SK-MEL-5 (cell line): ENCODE data around the gene CCNYL1. TPM values are rescaled to one million over a fixed set of nuclear protein-coding genes. Genes with fewer than 3 reads are reported as not detected.
A peak's percentile ranks its signal among the peaks of the same experiment; 100 is the strongest.
"Not testable (repeated sequence)": the region's sequence is repeated elsewhere in the genome, so short reads cannot be mapped to it uniquely, and the experiment has no call there.

Source experiments
- DNase-seq: peaks from one replicate; pipeline ENCODE4 v3.0.0-alpha.2; 2016; ENCODE audit warnings: low read depth, low spot score
- in situ Hi-C: cut with HindIII; loops from 2 replicates; pipeline ENCODE4 v1.10.0; 2016; ENCODE audit warnings: low sequenced_read_pairs, high pct_unique_total_duplicates, low pct_unique_long_range_greater_than_20kb
- total RNA-seq: library from RNA; depleted of rRNA; stranded (reverse); fragments of >200 nt; shearing (Covaris generic); gene quantifications from 2 replicates; pipeline ENCODE4 v1.2.3, GENCODE V29; 2014

The CCNYL1 gene
- total RNA-seq, 1 experiment from 2014 or later = 8.5 TPM

DNA sequence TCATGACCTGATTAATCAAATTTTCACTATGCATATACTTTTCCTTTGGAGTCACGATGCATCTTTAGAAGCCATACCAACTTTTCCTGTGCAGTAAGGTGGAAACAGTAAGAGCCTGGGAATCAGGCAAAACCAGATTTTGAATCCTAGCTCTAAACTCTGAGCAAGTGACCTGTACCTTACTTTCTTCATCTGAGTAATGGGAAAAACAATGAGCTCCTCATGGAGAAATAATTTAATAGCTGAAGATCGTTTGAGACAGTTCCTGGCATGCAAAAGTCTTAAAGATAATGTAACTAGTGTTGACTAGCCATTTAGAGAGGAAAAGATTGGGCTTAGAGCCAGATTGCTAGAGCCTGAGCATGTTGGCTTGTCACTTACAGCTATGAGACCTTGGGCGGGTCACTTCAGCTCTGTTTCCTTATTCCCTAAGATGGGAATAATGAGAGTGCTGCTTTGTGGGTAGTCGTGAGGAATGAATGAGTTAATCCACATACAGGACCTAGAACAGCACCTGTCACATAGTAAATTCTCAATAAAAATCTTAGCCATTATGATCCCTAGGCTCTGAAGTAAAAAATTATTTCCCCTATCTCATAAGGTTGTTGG, 17.7 kb upstream of the CCNYL1 start:
- DNase-seq = no peak
- in situ Hi-C loops = no loop called here

DNA sequence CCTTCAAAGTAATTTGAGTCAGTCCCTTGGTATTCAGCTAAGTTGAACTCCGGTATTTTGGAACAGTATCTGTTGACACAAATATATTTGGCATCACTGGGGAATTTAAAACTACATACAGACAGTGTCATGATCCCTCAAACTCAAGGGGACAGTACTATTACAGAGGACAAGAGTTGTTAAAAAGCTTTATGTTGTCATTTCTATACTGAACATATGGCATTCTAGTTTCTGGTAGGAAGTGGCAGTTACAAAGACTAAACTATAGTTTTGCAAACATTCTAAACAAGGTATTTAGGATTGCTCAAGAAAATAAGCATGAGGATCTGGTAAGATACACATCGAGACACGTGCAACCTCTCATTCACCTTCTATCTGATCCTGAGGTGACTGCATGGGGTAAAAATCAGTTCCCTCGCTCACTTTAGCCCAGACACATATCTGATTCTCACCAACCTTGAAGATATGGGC, 16.6 kb upstream of the CCNYL1 start:
- in situ Hi-C loops = no loop called here
- no peak for DNase-seq

- in situ Hi-C loops = no loop called here
- DNase-seq = no peak
These were observed 16.1 kb upstream of the CCNYL1 start for GRCh38 chr2:207695293-207695692.

- DNase-seq, in situ Hi-C loops: not testable (repeated sequence)
These were observed 14.5 kb upstream of the CCNYL1 start for GRCh38 chr2:207696911-207697310.

GRCh38 chr2:207697411-207697810, 14.0 kb upstream of the CCNYL1 start:
- in situ Hi-C loops = no loop called here
- no peak for DNase-seq

DNA sequence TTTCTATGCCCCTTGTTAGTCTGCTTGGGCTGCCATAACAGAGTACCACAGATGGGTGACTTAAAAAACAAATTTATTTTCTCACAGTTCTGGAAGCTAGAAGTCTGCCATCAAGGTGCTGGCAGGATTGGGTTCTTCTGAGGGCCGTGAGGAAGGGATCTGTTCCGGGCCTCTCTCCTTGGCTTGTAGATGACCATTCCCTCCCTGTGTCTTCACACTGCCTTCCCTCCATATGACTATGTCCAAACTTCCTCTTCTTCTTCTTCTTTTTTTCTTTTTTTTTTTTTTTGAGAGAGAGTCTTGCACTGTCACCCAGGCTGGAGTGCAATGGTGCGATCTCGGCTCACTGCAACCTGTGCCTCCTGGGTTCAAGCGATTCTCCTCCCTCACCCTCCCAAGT, 13.1 kb upstream of the CCNYL1 start:
- in situ Hi-C loops = no loop called here
- DNase-seq = no peak

GRCh38 chr2:207704078-207704477, 7.4 kb upstream of the CCNYL1 start:
- no peak for DNase-seq
- in situ Hi-C loops = no loop called here

DNA sequence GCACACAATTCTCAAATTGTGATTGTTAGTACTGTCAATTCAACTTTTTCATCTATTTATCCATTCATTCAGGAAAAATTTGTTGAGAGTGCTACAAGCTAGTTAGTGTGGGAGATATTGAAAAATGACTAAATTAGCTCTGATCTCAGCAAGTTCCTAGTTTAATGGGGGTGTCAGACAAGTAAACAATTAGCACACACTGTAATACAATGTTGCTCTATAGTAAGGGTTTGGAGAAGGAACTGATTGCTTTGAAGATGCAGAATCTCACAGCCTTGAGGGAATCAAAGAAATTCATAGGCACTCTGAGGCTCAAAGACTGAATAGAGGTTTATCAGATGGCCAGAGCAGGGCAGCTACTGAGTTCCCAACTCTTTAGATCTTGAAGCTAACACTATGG, 6.8 kb upstream of the CCNYL1 start:
- in situ Hi-C loops = no loop called here
- no peak for DNase-seq

GRCh38 chr2:207706936-207707860, 4.2 kb upstream of the CCNYL1 start:
- DNase-seq = no peak
- in situ Hi-C loops = no loop called here

- DNase-seq = peak; percentile 39
- in situ Hi-C loops = no loop called here
These were observed 500 bp downstream of the CCNYL1 start for GRCh38 chr2:207711750-207712530.

DNA sequence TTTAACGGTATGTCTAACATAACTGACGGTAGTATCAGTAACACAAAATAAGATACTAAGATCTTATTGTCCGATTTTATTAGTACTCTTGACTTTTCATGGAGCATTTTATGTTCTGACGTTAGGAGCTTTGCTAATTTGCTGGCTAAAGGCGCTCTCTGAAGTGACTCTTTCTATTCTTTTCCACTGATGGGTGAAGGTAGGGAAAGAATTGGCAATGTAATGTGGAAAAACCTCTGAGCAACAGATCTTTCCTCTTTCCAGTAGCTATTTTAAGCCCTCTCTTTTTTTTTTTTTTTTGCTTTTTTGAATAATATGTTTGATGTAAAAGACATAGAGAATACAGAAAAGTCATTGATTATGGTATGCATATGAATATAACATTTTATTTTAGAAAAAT, 4.6 kb downstream of the CCNYL1 start:
- DNase-seq = no peak
- in situ Hi-C loops = no loop called here

GRCh38 chr2:207718521-207718920, 7.1 kb downstream of the CCNYL1 start:
- in situ Hi-C loops = no loop called here
- DNase-seq = no peak

DNA sequence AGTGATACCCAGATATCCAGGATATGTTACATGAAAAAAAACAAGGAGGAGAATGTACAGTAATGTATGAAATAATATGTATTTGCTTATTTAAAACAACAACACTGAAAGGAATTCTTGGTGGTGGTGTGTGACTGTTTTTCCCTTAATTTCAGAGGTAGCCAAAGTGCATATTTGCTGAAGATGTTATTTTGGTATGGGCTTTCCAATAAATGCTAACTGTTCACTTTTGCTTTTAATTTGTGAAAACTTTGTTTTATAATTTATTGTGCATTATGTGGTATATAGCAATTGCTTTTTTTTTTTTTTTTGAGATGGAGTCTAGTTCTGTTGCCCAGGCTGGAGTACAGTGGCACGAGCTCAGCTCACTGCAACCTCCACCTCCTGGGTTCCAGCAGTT, 7.6 kb downstream of the CCNYL1 start:
- in situ Hi-C loops = no loop called here

DNA sequence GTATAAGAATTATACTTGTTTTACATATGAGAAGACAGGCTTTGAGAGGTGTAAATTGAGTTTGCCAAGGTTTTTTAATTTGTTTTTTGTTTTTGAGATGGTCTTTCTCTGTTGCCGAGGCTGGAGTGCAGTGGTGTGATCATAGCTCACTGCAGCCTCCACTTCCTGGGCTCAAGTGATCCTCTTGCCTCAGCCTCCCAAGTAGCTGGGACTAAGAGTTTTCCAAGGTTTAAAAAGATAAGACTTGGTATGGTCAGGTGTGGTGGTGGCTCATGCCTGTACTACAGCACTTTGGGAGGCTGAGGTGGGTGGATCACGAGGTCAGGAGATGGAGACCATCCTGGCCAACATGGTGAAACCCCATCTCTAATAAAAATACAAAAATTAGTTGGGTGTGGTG, 8.2 kb downstream of the CCNYL1 start:
- in situ Hi-C loops, DNase-seq: not testable (repeated sequence)

More for the DNA sequence above, 7.6 kb downstream of the CCNYL1 start:
- DNase-seq = no peak

- no peak for DNase-seq
- in situ Hi-C loops = no loop called here
These were observed 9.2 kb downstream of the CCNYL1 start for GRCh38 chr2:207720517-207721187.

DNA sequence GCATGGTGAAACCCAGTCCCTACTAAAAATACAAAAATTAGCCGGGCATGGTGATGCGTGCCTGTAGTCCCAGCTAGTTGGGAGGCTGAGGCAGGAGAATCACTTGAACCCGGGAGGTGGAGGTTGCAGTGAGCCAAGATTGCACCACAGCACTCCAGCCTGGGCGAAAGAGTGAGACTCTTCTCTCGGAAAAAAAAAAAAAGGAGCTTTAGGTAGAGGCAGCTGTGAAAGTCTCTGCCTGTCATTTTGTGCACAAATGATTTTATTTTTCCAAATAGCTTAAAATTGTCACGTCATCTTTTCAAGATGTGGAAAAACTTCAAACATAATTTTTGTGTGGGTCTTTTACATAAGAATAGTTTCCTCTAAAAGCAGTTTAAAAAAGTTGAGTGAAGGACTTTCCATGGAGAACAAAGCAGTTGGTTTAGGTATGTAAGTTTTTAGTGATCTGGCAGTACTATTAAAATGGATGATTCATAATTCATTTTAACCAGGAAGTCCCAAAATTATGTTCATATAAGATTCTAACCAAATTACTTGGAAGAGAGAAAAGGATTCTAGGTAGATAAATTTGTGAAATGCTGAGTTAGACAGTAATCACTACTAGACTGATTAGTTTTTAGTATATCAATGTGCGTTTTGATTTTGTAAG, 11.5 kb downstream of the CCNYL1 start:
- in situ Hi-C loops = no loop called here
- no peak for DNase-seq

GRCh38 chr2:207723425-207723787, 12.0 kb downstream of the CCNYL1 start:
- in situ Hi-C loops, DNase-seq: not testable (repeated sequence)
